Activated T-helper 2 cell treated with anti-CD3 and anti-CD28 coated beads, Interferon-gamma antibody, Interleukin-2, Interleukin-4, amounts not matched to agents 10 μg/mL and 5 μg/mL and 100 μg/mL, durations not matched to agents 14 hours and 24 hours and 36 hours (primary cell): Measurements from ENCODE around the gene UBL4A. TPM values are rescaled to one million over a fixed set of nuclear protein-coding genes. Genes with fewer than 3 reads are reported as not detected.

Source experiments
- DNase-seq: peaks from one replicate; pipeline ENCODE4 v3.0.0; 2021; ENCODE audit warnings: low spot score
- H3K27ac Mint-ChIP-seq: one replicate; pipeline ENCODE4 v1.8.0; 2021; ENCODE audit warnings: mixed read lengths
- H3K27me3 Mint-ChIP-seq: one replicate; pipeline ENCODE4 v1.8.0; 2021; ENCODE audit warnings: low read depth, mixed read lengths
- H3K36me3 Mint-ChIP-seq: one replicate; pipeline ENCODE4 v1.8.0; 2021; ENCODE audit warnings: low read depth, mixed read lengths
- H3K4me1 Mint-ChIP-seq: one replicate; pipeline ENCODE4 v1.8.0; 2021; ENCODE audit warnings: low read depth, mixed read lengths
- H3K4me3 Mint-ChIP-seq: one replicate; pipeline ENCODE4 v1.8.0; 2021; ENCODE audit warnings: low read depth, mild to moderate bottlenecking, moderate library complexity, mixed read lengths
- H3K9me3 Mint-ChIP-seq: one replicate; pipeline ENCODE4 v1.8.0; 2021; ENCODE audit warnings: mixed read lengths
- intact Hi-C: fragments of 100-400 bp; cut with micrococcal nuclease; formaldehyde crosslinking; loops from one replicate; pipeline ENCODE4 v1.15.1; 2023
- total RNA-seq: library from RNA; stranded (reverse); gene quantifications from 2 replicates; pipeline ENCODE4 v1.2.3, GENCODE V29; 2022

The UBL4A gene
- total RNA-seq, 1 donor from 2014 or later, result 55.5 TPM

DNA sequence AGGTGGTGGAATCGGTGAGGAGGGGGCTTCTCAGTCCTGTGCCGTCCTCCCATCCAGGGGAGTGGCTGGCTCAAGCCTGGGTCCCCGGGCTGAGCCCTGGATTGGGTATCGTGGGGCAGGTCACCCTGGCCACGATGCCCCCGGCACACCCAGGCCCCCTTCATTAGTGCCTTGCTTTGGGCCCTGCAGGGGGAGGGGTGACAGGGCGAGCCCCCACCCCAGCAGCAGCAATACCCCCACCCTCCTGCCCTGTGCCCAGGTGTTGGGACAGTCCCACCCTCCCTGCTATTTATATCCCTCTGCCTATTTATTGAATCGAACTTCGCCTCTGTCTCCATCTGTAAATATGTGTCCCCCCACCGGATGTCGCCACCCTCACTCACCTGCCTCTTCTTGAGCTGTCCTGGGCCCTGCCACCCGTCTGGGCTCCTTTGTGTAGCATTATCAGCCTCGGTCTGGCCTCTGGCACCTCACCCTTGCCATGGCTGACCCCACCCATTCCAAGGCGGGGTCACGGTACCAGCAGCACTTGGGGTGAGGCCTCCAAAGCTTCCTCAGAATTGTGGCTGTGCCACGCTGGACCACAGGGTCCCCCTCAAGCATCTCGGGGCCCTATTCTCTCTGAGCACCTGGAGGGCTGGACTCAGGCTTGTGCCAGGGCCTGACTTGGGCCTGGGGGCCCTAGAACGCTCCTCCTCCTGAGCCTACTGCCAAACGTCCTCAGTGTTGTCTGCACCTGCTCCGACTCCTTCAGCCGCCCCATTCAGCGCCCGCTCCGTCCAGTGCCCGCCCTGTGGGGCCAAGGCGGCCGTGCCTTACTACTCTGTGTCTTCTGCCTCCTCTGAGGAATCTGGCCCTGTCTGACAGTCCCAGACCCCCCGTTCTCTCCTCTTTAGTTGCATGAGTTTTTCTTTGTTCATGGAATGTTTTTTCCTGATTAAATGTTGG lies 13.5 kb downstream of the UBL4A start:
- Mint-ChIP-seq H3K36me3 (peaks cover 32% of the 10 kb centered on the region), H3K9me3 (no peaks in the 10 kb centered on the region), H3K4me3 (no peak overlapping the region), H3K27me3 (no peaks in the 10 kb centered on the region), H3K27ac (no peak overlapping the region), H3K4me1 (peaks cover 5% of the 10 kb centered on the region)
- intact Hi-C loops, result no loop called here
- no peak for DNase-seq

DNA sequence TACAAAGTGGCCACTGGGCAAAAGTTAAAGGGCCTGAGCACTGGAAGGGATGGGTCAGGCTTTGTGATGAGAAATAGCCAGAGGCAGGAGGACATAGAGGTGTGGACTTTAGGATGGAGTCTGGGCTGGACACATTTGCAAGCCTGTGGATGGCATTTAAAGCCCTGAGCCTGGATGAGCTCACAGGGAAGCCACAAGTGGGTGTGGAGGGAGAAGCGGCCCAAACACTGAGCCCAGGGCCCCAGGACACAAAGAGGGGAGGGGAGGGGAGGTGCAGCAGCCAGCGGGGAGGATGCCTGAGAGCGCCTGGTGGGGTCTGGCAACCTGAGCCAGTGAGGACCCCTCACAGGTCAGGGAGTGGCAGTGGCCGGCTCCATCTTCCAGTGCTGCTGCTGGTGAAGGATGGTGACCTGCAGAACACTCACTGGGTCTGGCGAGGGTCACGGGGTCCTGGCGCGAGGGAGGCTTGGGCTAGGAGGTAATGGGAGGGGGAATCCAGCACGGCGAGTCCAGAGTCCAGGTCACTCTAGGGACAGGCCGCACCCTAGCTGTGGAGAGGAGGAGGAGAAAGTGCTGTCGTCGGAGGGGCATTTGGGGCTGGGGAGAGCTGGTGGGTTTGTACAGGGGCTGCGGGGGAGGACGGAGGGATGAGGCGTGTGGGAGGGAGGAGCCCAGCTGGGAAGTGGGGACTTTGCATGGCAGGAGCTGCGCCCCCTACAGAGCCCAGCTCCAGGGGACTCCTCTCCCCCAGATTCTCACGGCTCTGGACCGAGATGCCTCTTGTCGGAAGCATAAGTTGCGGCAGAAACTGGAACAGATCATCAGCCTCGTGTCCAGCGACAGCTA lies 14.4 kb downstream of the UBL4A start:
- Mint-ChIP-seq H3K4me3 (no peak overlapping the region), H3K9me3 (no peaks in the 10 kb centered on the region), H3K27me3 (no peaks in the 10 kb centered on the region), H3K4me1 (peaks cover 2% of the 10 kb centered on the region), H3K27ac (no peak overlapping the region), H3K36me3 (peaks cover 32% of the 10 kb centered on the region)
- intact Hi-C loops, result no loop called here
- DNase-seq, result no peak

DNA sequence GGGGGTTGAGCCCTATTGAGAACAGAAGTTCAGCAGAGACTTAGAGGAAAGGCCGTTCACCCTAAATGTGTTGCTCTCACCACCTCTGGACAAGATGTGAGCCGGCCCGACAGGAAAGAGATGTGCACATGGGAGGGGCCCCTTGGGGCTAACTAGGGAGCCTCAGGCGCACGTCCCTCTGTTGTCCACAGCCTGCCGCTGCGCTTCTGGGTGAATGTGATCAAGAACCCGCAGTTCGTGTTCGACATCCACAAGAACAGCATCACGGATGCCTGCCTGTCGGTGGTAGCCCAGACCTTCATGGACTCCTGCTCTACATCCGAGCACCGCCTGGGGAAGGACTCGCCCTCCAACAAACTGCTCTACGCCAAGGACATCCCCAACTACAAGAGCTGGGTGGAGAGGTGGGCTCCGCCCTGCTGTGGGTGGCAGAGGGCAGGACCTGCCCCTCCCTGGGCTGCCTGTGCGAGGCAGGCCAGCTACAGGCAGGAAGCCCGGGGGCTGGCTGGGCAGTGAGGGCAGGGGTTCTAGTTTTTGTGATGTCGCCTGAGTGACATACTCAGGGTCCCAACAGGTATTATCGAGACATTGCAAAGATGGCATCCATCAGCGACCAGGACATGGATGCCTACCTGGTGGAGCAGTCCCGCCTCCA lies 15.4 kb downstream of the UBL4A start:
- Mint-ChIP-seq H3K4me1 (peaks cover 2% of the 10 kb centered on the region), H3K36me3 (peaks cover 32% of the 10 kb centered on the region), H3K27me3 (no peaks in the 10 kb centered on the region), H3K27ac (no peak overlapping the region), H3K4me3 (no peak overlapping the region), H3K9me3 (no peaks in the 10 kb centered on the region)
- no peak for DNase-seq
- intact Hi-C loops, result no loop called here

GRCh38 chrX:154470434-154470833 lies 16.0 kb downstream of the UBL4A start:
- no peak overlapping the region for H3K27ac Mint-ChIP-seq
- intact Hi-C loops, result no loop called here
- H3K4me3 Mint-ChIP-seq, result no peak overlapping the region
- H3K4me1 Mint-ChIP-seq, result no peaks in the 10 kb centered on the region
- H3K9me3 Mint-ChIP-seq, result no peaks in the 10 kb centered on the region
- no peak for DNase-seq
- no peaks in the 10 kb centered on the region for H3K27me3 Mint-ChIP-seq
- peaks cover 29% of the 10 kb centered on the region for H3K36me3 Mint-ChIP-seq

GRCh38 chrX:154469880-154470279 lies 16.5 kb downstream of the UBL4A start:
- H3K4me1 Mint-ChIP-seq, result no peaks in the 10 kb centered on the region
- no peaks in the 10 kb centered on the region for H3K27me3 Mint-ChIP-seq
- peaks cover 28% of the 10 kb centered on the region for H3K36me3 Mint-ChIP-seq
- intact Hi-C loops, result no loop called here
- H3K9me3 Mint-ChIP-seq, result no peaks in the 10 kb centered on the region
- H3K27ac Mint-ChIP-seq, result no peak overlapping the region
- no peak overlapping the region for H3K4me3 Mint-ChIP-seq
- DNase-seq, result no peak

DNA sequence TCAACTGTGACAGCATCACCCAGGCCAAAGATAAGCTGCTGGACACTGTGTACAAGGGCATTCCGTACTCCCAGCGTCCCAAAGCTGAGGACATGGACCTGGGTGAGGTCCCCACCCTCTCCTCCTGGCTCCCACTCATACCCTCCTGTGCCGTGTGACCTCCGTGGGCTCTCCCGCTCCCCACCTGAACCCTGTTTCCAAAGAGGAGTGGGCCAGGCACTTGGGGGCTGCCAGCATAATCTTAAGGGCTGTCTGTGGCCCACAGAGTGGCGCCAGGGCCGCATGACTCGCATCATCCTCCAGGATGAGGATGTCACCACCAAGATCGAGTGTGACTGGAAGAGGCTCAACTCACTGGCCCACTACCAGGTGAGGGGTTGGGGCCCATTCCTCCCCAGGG lies 17.3 kb downstream of the UBL4A start:
- Mint-ChIP-seq H3K4me1 (no peaks in the 10 kb centered on the region), H3K4me3 (no peak overlapping the region), H3K27me3 (no peaks in the 10 kb centered on the region), H3K9me3 (no peaks in the 10 kb centered on the region), H3K36me3 (peaks cover 28% of the 10 kb centered on the region), H3K27ac (no peak overlapping the region)
- no peak for DNase-seq
- intact Hi-C loops, result no loop called here

DNA sequence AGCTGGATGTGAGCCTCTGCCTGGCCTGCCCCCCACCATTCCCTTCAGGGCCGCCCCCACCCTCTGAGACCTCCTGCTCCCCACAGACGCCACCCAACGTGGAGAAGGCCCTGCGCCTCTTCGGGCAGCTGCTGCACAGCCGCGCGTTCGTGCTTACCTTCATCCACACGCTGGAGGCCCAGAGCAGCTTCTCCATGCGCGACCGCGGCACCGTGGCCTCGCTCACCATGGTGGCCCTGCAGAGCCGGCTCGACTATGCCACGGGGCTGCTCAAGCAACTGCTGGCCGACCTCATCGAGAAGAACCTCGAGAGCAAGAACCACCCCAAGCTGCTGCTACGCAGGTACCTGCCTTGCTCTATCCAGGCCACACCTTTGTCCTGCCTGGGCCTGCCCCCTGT lies 18.2 kb downstream of the UBL4A start:
- H3K4me3 Mint-ChIP-seq, result no peak overlapping the region
- no peak overlapping the region for H3K27ac Mint-ChIP-seq
- H3K9me3 Mint-ChIP-seq, result no peaks in the 10 kb centered on the region
- no peaks in the 10 kb centered on the region for H3K27me3 Mint-ChIP-seq
- H3K36me3 Mint-ChIP-seq, result peaks cover 23% of the 10 kb centered on the region
- intact Hi-C loops, result no loop called here
- no peaks in the 10 kb centered on the region for H3K4me1 Mint-ChIP-seq
- no peak for DNase-seq

DNA sequence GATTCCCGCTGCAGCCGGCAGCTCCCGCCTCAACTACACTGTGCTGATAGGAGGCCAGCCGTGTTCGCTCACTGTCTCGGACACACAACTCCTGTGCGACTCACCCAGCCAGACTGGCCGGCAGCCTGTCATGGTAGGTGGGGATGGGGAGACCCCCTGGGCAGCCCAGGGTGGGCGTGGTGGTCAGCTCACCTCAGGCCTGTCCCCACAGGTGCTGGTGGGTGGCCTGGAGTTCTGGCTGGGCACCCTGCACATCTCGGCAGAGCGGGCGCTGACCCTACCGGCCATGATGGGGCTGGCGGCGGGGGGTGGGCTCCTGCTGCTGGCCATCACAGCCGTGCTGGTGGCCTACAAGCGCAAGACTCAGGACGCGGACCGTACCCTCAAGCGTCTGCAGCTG lies 18.9 kb downstream of the UBL4A start:
- Mint-ChIP-seq H3K27ac (no peak overlapping the region), H3K4me1 (no peaks in the 10 kb centered on the region), H3K27me3 (no peaks in the 10 kb centered on the region), H3K36me3 (peaks cover 26% of the 10 kb centered on the region), H3K9me3 (no peaks in the 10 kb centered on the region), H3K4me3 (no peak overlapping the region)
- DNase-seq, result no peak
- intact Hi-C loops, result no loop called here

GRCh38 chrX:154466907-154467306 lies 19.5 kb downstream of the UBL4A start:
- intact Hi-C loops, result no loop called here
- no peak for DNase-seq
- Mint-ChIP-seq H3K4me1 (no peaks in the 10 kb centered on the region), H3K4me3 (no peak overlapping the region), H3K36me3 (peaks cover 23% of the 10 kb centered on the region), H3K27me3 (no peaks in the 10 kb centered on the region), H3K27ac (no peak overlapping the region), H3K9me3 (no peaks in the 10 kb centered on the region)

DNA sequence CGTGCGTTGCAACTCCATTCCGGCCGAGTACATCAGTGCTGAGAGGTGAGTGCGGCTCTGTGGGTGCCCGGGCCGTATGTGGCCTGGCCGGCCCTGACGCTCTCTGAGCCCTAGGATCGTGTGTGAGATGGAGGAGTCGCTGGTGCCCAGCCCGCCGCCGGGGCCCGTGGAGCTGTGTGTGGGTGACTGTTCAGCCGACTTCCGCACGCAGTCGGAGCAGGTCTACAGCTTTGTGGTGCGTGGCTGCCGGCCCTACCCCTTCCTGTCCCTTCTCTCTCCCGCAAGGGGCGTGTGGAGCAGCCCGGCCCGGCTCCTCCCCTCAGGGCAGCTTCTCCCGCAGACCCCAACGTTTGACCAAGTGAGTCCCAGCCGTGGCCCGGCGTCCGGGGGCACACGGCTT lies 20.4 kb downstream of the UBL4A start:
- no peaks in the 10 kb centered on the region for H3K4me1 Mint-ChIP-seq
- H3K27me3 Mint-ChIP-seq, result no peaks in the 10 kb centered on the region
- no peak for DNase-seq
- no peak overlapping the region for H3K4me3 Mint-ChIP-seq
- no peaks in the 10 kb centered on the region for H3K9me3 Mint-ChIP-seq
- no peak overlapping the region for H3K27ac Mint-ChIP-seq
- H3K36me3 Mint-ChIP-seq, result peaks cover 20% of the 10 kb centered on the region
- intact Hi-C loops, result no loop called here

DNA sequence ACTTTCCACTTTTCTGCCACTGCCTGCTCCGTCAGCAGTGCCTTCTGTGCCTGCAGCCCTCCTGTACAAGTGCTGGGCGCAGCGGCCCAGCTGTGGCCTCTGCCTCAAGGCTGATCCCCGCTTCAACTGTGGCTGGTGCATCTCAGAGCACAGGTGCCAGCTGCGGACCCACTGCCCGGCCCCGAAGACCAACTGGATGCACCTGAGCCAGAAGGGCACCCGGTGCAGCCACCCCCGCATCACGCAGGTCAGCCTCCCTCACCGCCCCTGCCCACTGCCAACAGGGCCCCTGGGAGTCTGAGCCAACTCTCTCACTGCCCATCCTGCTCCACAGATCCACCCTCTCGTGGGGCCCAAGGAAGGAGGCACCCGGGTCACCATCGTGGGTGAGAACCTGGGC lies 20.8 kb downstream of the UBL4A start:
- Mint-ChIP-seq H3K27ac (no peak overlapping the region), H3K27me3 (no peaks in the 10 kb centered on the region), H3K4me3 (no peak overlapping the region), H3K36me3 (peaks cover 18% of the 10 kb centered on the region), H3K9me3 (no peaks in the 10 kb centered on the region), H3K4me1 (no peaks in the 10 kb centered on the region)
- intact Hi-C loops, result no loop called here
- DNase-seq, result no peak

GRCh38 chrX:154464806-154465365 lies 21.5 kb downstream of the UBL4A start:
- H3K27ac Mint-ChIP-seq, result no peak overlapping the region
- peaks cover 14% of the 10 kb centered on the region for H3K36me3 Mint-ChIP-seq
- no peak for DNase-seq
- no peaks in the 10 kb centered on the region for H3K9me3 Mint-ChIP-seq
- intact Hi-C loops, result no loop called here
- H3K4me1 Mint-ChIP-seq, result no peaks in the 10 kb centered on the region
- H3K4me3 Mint-ChIP-seq, result no peak overlapping the region
- H3K27me3 Mint-ChIP-seq, result no peaks in the 10 kb centered on the region
